SH-SY5Y (cell line): ENCODE data around the gene AIRE.

Experiments
- GATA2 ChIP-seq: IDR thresholded peaks from 2 replicates; pipeline ENCODE4 v1.6.1; 2011; ENCODE audit warnings: mild to moderate bottlenecking, low read depth, low read length
- GATA3 ChIP-seq: IDR thresholded peaks from 2 replicates; pipeline ENCODE4 v1.6.1; 2011; ENCODE audit warnings: low read depth, mild to moderate bottlenecking, low read length, moderate library complexity

AIRE gene

GRCh38 chr21:44338971-44339910, 53.6 kb downstream of the AIRE start, which contains the start of gene CFAP410:
Gene CFAP410 (minus strand): TSS chr21:44339390. CDS start chr21:44339194, 196 bp downstream.
- TF ChIP-seq GATA2 (no peak), GATA3 (no peak)

- TF ChIP-seq GATA3 (no peak), GATA2 (no peak)
Measured at GRCh38 chr21:44344541-44345183, 59.0 kb downstream of the AIRE start.

- no peak for TF ChIP-seq GATA2
- TF ChIP-seq GATA3: no peak
Measured at GRCh38 chr21:44345495-44345894, 59.8 kb downstream of the AIRE start.

- TF ChIP-seq GATA3 (no peak), GATA2 (no peak)
Measured at GRCh38 chr21:44347911-44348451, 62.3 kb downstream of the AIRE start.
